Measurements from ENCODE around the gene VPS13C. TPM values are rescaled to one million over a fixed set of nuclear protein-coding genes. Genes with fewer than 3 reads are reported as not detected.

The VPS13C gene
- total RNA-seq, 2 experiments from 2014 or later, result 44.6 to 52.4 TPM

GRCh38 chr15:61834076-61834697 lies 226.1 kb downstream of the VPS13C start:
- DNase-seq, result peak; percentile 84
- H3K4me3 Mint-ChIP-seq, result no peak overlapping the region
- peaks cover 17% of the 10 kb centered on the region for H3K27me3 Mint-ChIP-seq
- POLR2A ChIA-PET, result no interaction called here
- peaks cover 2% of the 10 kb centered on the region for H3K4me1 Mint-ChIP-seq (ENCODE audit: low read depth)
- no peaks in the 10 kb centered on the region for H3K9me3 Mint-ChIP-seq
- no peak overlapping the region for H3K27ac Mint-ChIP-seq
- intact Hi-C loops (cut with micrococcal nuclease), result loop anchor here (10.0 kb wide), 1 partner anchor 1249 kb away; no protein-coding TSS in a partner anchor
- no peaks in the 10 kb centered on the region for H3K36me3 Mint-ChIP-seq
- CTCF ChIA-PET, result interaction anchor here (0.5 to 3.9 kb wide), 66 partner anchors 9 to 1507 kb away, joined by 3 to 41 read pairs (median 4); partner anchors contain the start of gene VPS13C

DNA sequence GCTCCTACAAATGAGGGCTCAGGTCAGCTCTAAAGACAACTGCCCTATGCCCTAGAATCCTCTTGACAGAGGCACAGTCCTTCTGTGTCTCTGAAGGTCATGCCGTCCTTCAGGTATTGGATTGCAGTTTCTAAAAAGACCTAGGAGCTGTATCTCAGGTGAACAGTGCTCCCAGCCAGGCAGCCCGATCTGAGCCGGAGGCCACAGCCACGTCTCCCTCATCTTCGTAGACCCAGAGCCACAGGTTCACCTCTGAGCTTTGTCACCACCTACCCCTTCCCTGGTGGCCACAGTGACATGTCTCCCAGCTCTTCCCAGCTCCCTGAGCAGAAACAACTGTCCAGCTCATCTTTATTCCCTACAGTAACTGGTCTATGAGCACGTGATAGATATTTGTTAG lies 228.0 kb downstream of the VPS13C start:
- Mint-ChIP-seq H3K4me3 (no peak overlapping the region), H3K36me3 (no peaks in the 10 kb centered on the region), H3K9me3 (no peaks in the 10 kb centered on the region), H3K4me1 (ENCODE audit: low read depth) (peaks cover 2% of the 10 kb centered on the region), H3K27ac (no peak overlapping the region), H3K27me3 (peaks cover 13% of the 10 kb centered on the region)
- ChIA-PET POLR2A (no interaction called here), CTCF (interaction anchor here (0.8 to 3.6 kb wide), 3 partner anchors 9 to 1245 kb away, joined by 3 to 19 read pairs (median 6); no protein-coding TSS in a partner anchor)
- intact Hi-C loops (cut with micrococcal nuclease), result loop anchor here (10.0 kb wide), 1 partner anchor 1247 kb away; no protein-coding TSS in a partner anchor
- DNase-seq, result no peak

DNA sequence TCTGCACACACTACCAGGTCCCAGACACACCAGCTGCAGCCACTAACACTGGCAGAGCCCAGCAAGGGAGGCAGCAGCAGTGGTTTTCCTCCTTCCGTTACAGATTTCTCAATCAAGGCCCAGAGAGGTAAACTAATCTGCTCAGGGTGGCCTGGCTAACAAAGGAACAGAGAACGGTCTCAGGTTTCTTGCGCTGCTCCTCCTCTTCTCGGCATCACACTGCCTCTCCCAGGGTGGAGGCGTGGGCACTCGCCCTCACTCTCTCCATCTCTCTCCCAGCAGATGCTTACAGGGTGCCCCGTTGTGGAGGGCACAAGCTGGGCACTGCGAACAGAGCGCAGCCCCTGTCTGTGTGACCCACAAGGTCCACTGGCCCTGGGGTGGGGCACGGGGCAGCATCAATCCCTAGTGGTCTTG lies 228.7 kb downstream of the VPS13C start:
- Mint-ChIP-seq H3K9me3 (no peaks in the 10 kb centered on the region), H3K27me3 (peaks cover 13% of the 10 kb centered on the region), H3K4me1 (ENCODE audit: low read depth) (peaks cover 2% of the 10 kb centered on the region), H3K36me3 (no peaks in the 10 kb centered on the region), H3K27ac (no peak overlapping the region), H3K4me3 (no peak overlapping the region)
- no peak for DNase-seq
- ChIA-PET CTCF (interaction anchor here (1.5 kb wide), 1 partner anchor 636 kb away, joined by 6 read pairs; no protein-coding TSS in a partner anchor), POLR2A (no interaction called here)
- intact Hi-C loops (cut with micrococcal nuclease), result loop anchor here (10.0 kb wide), 1 partner anchor 1247 kb away; no protein-coding TSS in a partner anchor

- Mint-ChIP-seq H3K4me1 (ENCODE audit: low read depth) (peaks cover 2% of the 10 kb centered on the region), H3K27ac (no peak overlapping the region), H3K4me3 (no peak overlapping the region), H3K36me3 (no peaks in the 10 kb centered on the region), H3K27me3 (peaks cover 13% of the 10 kb centered on the region), H3K9me3 (no peaks in the 10 kb centered on the region)
- CTCF ChIA-PET, result no interaction called here
- POLR2A ChIA-PET, result no interaction called here
- intact Hi-C loops (cut with micrococcal nuclease), result loop anchor here (10.0 kb wide), 1 partner anchor 1246 kb away; no protein-coding TSS in a partner anchor
- DNase-seq, result no peak
Measured at GRCh38 chr15:61830536-61831330, 229.5 kb downstream of the VPS13C start.

DNA sequence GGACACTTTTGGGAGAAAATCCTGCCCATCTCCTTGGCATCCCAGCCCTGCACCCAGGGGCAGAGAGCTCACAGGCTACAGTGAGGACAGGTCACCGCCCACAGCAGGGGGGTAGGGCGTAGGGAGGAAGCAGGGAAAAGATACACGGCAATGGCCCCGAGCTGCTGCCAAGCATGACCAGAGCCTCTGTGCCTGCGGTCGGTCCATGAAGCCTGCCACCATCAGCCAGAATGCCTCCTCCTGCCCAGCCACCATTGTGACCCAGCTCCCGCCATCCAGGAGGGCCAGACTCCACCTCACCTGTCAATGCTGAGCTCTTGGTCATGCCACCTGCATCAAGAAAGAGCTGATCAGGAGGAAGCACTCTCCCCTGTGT lies 230.7 kb downstream of the VPS13C start:
- ChIA-PET POLR2A (interaction anchor here (0.6 kb wide), 1 partner anchor 166 kb away, joined by 5 read pairs; no protein-coding TSS in a partner anchor), CTCF (interaction anchor here (0.7 kb wide), 1 partner anchor 153 kb away, joined by 3 read pairs; no protein-coding TSS in a partner anchor)
- Mint-ChIP-seq H3K27me3 (peaks cover 12% of the 10 kb centered on the region), H3K4me3 (no peak overlapping the region), H3K27ac (no peak overlapping the region), H3K36me3 (no peaks in the 10 kb centered on the region), H3K9me3 (no peaks in the 10 kb centered on the region), H3K4me1 (ENCODE audit: low read depth) (peaks cover 2% of the 10 kb centered on the region)
- DNase-seq, result no peak
- intact Hi-C loops (cut with micrococcal nuclease), result no loop called here

DNA sequence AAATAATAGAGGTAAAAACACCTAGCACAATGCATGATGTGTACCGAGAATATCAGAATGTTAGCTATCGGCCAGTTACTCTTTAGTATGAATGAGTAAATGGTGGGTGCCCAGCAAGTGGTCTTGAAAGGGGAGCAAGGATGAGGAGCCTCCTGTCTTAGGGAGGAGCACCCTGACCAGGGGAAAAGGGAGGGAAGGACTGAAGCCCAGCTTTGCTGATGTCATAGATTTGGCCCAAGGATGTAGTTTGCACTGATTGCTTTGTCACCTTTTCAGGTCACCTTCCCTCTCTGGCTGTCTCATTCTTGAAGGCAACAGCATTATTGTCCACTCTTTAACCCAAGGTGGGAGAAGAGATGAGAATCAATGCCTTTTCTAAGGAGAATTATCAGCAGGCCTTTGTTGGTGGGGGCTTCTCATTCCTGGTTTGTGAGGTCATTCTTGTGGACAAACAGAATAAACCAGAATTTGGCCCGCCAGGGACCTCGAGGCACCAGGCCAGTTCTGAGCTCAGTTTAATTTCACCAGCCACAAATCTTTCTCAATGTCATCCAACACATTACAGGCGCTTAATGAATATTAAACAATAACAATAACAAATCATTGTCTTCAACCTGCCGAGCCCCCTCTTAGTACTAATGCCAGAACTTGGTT lies 231.3 kb downstream of the VPS13C start:
- ChIA-PET CTCF (interaction anchor here (0.7 kb wide), 1 partner anchor 152 kb away, joined by 3 read pairs; no protein-coding TSS in a partner anchor), POLR2A (no interaction called here)
- DNase-seq, result no peak
- no peak overlapping the region for H3K27ac Mint-ChIP-seq
- intact Hi-C loops (cut with micrococcal nuclease), result no loop called here
- H3K4me3 Mint-ChIP-seq, result no peak overlapping the region
- no peaks in the 10 kb centered on the region for H3K36me3 Mint-ChIP-seq
- peaks cover 10% of the 10 kb centered on the region for H3K27me3 Mint-ChIP-seq
- peaks cover 1% of the 10 kb centered on the region for H3K4me1 Mint-ChIP-seq (ENCODE audit: low read depth)
- H3K9me3 Mint-ChIP-seq, result no peaks in the 10 kb centered on the region

- Mint-ChIP-seq H3K4me1 (ENCODE audit: low read depth) (no peaks in the 10 kb centered on the region), H3K36me3 (no peaks in the 10 kb centered on the region), H3K27me3 (peaks cover 10% of the 10 kb centered on the region), H3K4me3 (no peak overlapping the region), H3K27ac (no peak overlapping the region), H3K9me3 (no peaks in the 10 kb centered on the region)
- CTCF ChIA-PET, result no interaction called here
- intact Hi-C loops (cut with micrococcal nuclease), result no loop called here
- DNase-seq, result no peak
- POLR2A ChIA-PET, result no interaction called here
Measured at GRCh38 chr15:61828008-61828407, 232.2 kb downstream of the VPS13C start.

DNA sequence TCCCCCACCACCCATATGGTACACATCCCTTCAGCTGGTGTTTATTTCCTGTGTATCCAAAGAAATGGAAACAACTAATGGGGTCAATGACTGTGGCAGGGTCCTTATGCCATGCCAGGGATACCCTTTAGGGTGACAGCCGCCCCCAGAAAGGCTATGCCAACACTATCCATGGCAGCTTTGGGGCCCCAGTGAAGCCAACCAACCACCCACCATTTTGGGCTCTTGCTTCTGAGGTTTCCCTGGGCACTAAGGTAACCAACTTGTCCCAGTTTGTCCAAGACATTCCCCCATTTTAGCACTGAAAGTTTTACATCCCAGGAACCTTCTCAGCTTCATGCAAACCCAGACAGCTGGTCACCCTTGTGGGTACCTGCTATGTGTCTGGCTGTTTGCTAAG lies 233.1 kb downstream of the VPS13C start:
- H3K27me3 Mint-ChIP-seq, result peaks cover 6% of the 10 kb centered on the region
- CTCF ChIA-PET, result no interaction called here
- no peaks in the 10 kb centered on the region for H3K4me1 Mint-ChIP-seq (ENCODE audit: low read depth)
- H3K27ac Mint-ChIP-seq, result no peak overlapping the region
- DNase-seq, result no peak
- H3K36me3 Mint-ChIP-seq, result no peaks in the 10 kb centered on the region
- POLR2A ChIA-PET, result no interaction called here
- intact Hi-C loops (cut with micrococcal nuclease), result no loop called here
- H3K4me3 Mint-ChIP-seq, result no peak overlapping the region
- H3K9me3 Mint-ChIP-seq, result no peaks in the 10 kb centered on the region

DNA sequence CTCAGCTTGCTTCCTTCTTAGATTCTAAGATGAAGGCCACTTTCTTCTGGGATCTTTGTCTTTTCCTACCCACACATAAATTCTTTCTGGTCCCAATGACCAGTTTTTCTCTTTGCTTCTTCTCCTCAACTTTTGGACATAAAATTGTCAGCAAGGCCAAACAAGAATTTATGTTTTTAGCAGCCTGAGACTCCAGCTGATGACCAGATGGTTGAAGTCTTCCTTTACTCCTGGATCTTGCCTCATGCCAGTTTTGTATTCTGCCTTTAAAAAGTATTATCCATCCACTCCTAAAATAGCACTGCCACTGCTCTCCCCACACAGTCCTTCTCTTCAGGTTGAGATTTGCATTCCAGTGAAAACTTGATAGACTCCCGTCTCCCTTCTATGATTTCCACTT lies 236.0 kb downstream of the VPS13C start:
- ChIA-PET POLR2A (no interaction called here), CTCF (interaction anchor here (3.2 kb wide), 1 partner anchor 10 kb away, joined by 19 read pairs; no protein-coding TSS in a partner anchor)
- Mint-ChIP-seq H3K9me3 (no peaks in the 10 kb centered on the region), H3K4me1 (ENCODE audit: low read depth) (no peaks in the 10 kb centered on the region), H3K27me3 (peaks cover 8% of the 10 kb centered on the region), H3K27ac (no peak overlapping the region), H3K36me3 (no peaks in the 10 kb centered on the region), H3K4me3 (no peak overlapping the region)
- no peak for DNase-seq
- intact Hi-C loops (cut with micrococcal nuclease), result no loop called here

- Mint-ChIP-seq H3K27ac (no peak overlapping the region), H3K9me3 (no peaks in the 10 kb centered on the region), H3K4me3 (no peak overlapping the region), H3K4me1 (ENCODE audit: low read depth) (no peaks in the 10 kb centered on the region), H3K36me3 (no peaks in the 10 kb centered on the region), H3K27me3 (peaks cover 12% of the 10 kb centered on the region)
- CTCF ChIA-PET, result interaction anchor here (0.7 to 3.2 kb wide), 2 partner anchors 11 to 1141 kb away, joined by 3 to 19 read pairs; no protein-coding TSS in a partner anchor
- DNase-seq, result no peak
- intact Hi-C loops (cut with micrococcal nuclease), result no loop called here
- POLR2A ChIA-PET, result no interaction called here
Measured at GRCh38 chr15:61822511-61822910, 237.7 kb downstream of the VPS13C start.

DNA sequence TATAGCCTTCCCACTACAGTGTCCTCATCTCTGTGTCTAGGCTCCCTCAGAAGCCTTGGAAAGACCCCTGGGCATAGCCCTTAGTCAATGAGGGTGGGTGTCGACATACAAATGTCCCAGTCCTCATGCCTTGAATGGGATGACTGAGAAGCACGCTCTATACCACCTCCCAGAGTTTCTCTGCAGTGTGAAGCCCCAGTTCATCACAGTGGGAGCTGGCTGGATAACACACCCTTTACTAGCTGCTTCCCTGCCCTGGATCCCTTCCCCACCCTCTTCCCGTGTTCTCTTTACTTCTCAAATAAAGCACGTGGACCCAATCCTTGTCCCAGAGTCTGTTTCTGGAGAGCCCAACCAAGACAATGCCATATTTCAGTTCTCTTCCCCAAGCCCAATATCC lies 239.3 kb downstream of the VPS13C start:
- H3K4me3 Mint-ChIP-seq, result no peak overlapping the region
- H3K27ac Mint-ChIP-seq, result no peak overlapping the region
- DNase-seq, result no peak
- H3K36me3 Mint-ChIP-seq, result no peaks in the 10 kb centered on the region
- no peaks in the 10 kb centered on the region for H3K4me1 Mint-ChIP-seq (ENCODE audit: low read depth)
- POLR2A ChIA-PET, result no interaction called here
- intact Hi-C loops (cut with micrococcal nuclease), result no loop called here
- H3K9me3 Mint-ChIP-seq, result no peaks in the 10 kb centered on the region
- peaks cover 12% of the 10 kb centered on the region for H3K27me3 Mint-ChIP-seq
- CTCF ChIA-PET, result no interaction called here

- ChIA-PET CTCF (no interaction called here), POLR2A (no interaction called here)
- Mint-ChIP-seq H3K27ac (no peak overlapping the region), H3K9me3 (no peaks in the 10 kb centered on the region), H3K27me3 (peaks cover 12% of the 10 kb centered on the region), H3K4me1 (ENCODE audit: low read depth) (no peaks in the 10 kb centered on the region), H3K4me3 (no peak overlapping the region), H3K36me3 (no peaks in the 10 kb centered on the region)
- intact Hi-C loops (cut with micrococcal nuclease), result no loop called here
- no peak for DNase-seq
Measured at GRCh38 chr15:61820212-61820611, 240.0 kb downstream of the VPS13C start.
